ENCODE results near the gene SRSF10.
A peak's percentile ranks its signal among the peaks of the same experiment; 100 is the strongest.

SRSF10 gene

DNA sequence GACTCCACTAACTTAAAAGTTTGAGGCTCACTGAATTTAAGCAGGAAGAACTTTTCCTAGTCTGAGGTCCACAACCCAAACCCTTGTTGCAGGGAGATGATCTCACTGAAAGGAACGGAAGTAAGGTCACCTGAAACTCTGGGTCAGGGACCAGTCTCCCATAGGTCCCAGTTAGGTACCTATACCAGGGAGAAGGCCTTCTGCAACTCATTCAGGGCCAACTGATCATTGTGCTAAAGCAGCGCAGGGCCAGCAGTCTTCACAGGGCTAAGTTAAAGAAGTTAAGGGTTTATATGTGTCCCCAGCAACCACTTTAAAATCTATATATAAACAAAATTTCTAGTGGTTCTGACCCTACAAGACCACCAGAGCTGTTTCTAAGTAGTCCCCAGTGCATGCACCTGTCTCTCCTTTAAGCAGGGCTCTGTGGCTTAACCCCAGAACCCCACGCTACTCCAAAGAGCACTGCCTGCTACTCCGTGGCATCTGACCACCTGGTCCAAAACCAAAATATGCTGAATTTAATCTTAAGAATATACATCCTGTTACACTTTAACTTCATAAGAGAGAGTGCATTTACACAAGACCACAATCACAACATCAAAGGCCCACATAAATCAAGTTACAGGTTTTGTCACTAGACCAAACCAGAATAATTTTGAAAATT is 2.8 kb downstream of the SRSF10 start:
- H3K79me2 ChIP-seq = peaks cover 23% of the 10 kb centered on the region
- peak overlapping the region; percentile 19 for H3K4me2 ChIP-seq (ENCODE audit: low read length)
- no peaks in the 10 kb centered on the region for H3K36me3 ChIP-seq (ENCODE audit: control insufficient read depth, insufficient read depth, low read length)
- no peak overlapping the region for H2AFZ ChIP-seq
- TF ChIP-seq, protein P1, sequence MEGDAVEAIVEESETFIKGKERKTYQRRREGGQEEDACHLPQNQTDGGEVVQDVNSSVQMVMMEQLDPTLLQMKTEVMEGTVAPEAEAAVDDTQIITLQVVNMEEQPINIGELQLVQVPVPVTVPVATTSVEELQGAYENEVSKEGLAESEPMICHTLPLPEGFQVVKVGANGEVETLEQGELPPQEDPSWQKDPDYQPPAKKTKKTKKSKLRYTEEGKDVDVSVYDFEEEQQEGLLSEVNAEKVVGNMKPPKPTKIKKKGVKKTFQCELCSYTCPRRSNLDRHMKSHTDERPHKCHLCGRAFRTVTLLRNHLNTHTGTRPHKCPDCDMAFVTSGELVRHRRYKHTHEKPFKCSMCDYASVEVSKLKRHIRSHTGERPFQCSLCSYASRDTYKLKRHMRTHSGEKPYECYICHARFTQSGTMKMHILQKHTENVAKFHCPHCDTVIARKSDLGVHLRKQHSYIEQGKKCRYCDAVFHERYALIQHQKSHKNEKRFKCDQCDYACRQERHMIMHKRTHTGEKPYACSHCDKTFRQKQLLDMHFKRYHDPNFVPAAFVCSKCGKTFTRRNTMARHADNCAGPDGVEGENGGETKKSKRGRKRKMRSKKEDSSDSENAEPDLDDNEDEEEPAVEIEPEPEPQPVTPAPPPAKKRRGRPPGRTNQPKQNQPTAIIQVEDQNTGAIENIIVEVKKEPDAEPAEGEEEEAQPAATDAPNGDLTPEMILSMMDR (IDR thresholded peaks at IDR 0.05) = no peak
- no peak overlapping the region for H3K9ac ChIP-seq
- no peaks in the 10 kb centered on the region for H3K9me3 ChIP-seq (ENCODE audit: control insufficient read depth, low read length)
- no peak overlapping the region for H3K4me3 ChIP-seq (ENCODE audit: low read depth, low read length)
- peaks cover 3% of the 10 kb centered on the region for H3K4me1 ChIP-seq
- H3K27me3 ChIP-seq (ENCODE audit: control insufficient read depth, insufficient read depth, low read length) = no peaks in the 10 kb centered on the region
- no peak overlapping the region for H3K27ac ChIP-seq

DNA sequence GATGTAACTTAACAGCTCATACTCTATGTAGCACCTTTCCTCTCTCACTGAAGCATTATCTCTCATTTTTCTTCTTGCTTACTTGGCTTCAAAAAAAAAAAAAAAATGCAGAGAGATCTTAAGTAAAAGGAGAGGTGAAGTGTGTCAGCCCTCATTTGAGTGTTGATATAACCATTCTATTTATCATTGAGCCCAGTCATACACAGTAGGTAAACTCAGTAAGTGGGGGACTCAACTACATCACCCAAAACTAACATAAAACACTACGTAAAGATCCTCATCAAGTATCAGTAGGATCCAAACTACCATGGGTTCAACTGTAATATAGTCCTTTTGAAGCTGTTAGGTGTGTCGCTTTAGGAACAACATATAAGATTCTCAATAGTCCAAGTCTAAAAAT is 12.3 kb downstream of the SRSF10 start:
- Histone ChIP-seq H3K4me3 (ENCODE audit: low read depth, low read length) (no peak overlapping the region), H3K4me2 (ENCODE audit: low read length) (no peak overlapping the region), H3K27me3 (ENCODE audit: control insufficient read depth, insufficient read depth, low read length) (no peaks in the 10 kb centered on the region), H3K27ac (no peak overlapping the region), H2AFZ (no peak overlapping the region), H3K36me3 (ENCODE audit: control insufficient read depth, insufficient read depth, low read length) (no peaks in the 10 kb centered on the region), H3K4me1 (no peaks in the 10 kb centered on the region), H3K79me2 (no peaks in the 10 kb centered on the region), H3K9me3 (ENCODE audit: control insufficient read depth, low read length) (no peaks in the 10 kb centered on the region), H3K9ac (no peak overlapping the region)
- TF ChIP-seq, protein P1 (IDR thresholded peaks at IDR 0.05) = no peak

DNA sequence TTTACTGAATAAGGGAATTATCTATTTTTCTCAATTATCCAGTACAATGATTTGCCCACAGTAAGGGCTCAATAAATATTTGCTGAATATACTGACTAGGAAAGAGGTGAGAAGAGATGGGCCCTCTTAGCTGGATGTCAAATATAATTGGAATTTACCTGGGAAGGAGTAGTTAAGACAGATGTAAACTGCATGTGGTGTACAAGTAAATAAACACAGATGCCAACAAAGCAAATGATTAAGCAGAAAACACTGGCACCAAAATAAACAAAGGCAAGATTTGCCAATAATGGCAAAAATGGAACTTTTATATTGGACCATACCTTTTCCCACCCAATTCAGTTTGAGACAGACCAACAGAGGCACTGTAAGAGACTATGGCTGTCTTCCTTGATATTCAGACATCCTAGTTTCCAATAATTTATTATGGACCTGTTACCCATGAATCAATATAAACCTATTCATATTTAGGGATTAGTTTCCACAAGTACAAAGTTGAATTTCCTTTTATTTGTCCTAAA is 13.1 kb downstream of the SRSF10 start:
- TF ChIP-seq, protein P1 (IDR thresholded peaks at IDR 0.05) = no peak
- H3K9me3 ChIP-seq (ENCODE audit: control insufficient read depth, low read length) = no peaks in the 10 kb centered on the region
- no peaks in the 10 kb centered on the region for H3K4me1 ChIP-seq
- H3K36me3 ChIP-seq (ENCODE audit: control insufficient read depth, insufficient read depth, low read length) = no peaks in the 10 kb centered on the region
- no peak overlapping the region for H2AFZ ChIP-seq
- no peak overlapping the region for H3K27ac ChIP-seq
- H3K27me3 ChIP-seq (ENCODE audit: control insufficient read depth, insufficient read depth, low read length) = no peaks in the 10 kb centered on the region
- H3K79me2 ChIP-seq = no peaks in the 10 kb centered on the region
- no peak overlapping the region for H3K9ac ChIP-seq
- H3K4me3 ChIP-seq (ENCODE audit: low read depth, low read length) = no peak overlapping the region
- H3K4me2 ChIP-seq (ENCODE audit: low read length) = no peak overlapping the region

DNA sequence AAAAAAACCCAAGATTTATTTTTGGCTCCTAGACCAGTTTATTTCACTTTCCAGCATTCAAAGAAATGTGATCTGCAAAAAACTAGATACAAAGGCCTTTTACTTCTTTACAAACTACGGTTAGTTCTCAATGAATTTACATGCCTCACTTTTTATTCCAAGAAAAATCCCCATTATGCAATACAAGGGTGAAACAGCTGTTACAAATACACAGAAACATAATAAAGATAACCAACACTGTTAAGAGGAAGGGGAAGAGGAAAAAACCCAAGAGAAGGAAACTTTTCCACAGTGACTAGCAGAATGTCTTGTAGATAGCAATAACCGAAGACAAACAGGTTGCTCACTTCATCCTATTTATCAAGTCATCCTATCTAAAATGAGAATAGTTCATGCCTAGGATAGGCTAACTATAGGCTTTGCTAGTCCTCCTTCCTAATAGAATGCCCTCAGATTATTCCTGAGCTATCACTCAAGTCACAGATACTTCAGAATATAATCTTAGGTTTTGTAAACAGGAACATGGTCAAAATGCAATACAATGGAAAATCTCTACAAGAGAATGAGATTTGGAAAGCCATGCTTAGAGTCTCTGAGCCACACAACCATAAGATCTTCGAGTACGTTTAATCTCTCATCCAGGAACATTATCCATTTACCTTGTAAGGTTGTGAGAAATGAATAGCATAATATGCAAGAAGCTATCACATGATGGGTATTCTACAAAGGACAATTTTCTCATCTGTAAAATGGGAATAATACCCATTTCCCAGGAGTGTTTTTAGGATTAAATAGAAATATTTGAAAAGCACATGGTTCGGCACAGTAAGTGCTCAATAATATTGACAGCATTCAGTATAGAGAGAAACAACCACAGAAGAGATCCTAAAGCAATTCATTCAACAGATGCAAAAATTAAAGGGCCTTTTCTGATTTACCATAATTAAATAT is 15.1 kb downstream of the SRSF10 start:
- Histone ChIP-seq H2AFZ (no peak overlapping the region), H3K36me3 (ENCODE audit: control insufficient read depth, insufficient read depth, low read length) (no peaks in the 10 kb centered on the region), H3K4me3 (ENCODE audit: low read depth, low read length) (no peak overlapping the region), H3K9me3 (ENCODE audit: control insufficient read depth, low read length) (no peaks in the 10 kb centered on the region), H3K4me2 (ENCODE audit: low read length) (no peak overlapping the region), H3K27ac (no peak overlapping the region), H3K79me2 (no peaks in the 10 kb centered on the region), H3K4me1 (no peaks in the 10 kb centered on the region), H3K27me3 (ENCODE audit: control insufficient read depth, insufficient read depth, low read length) (no peaks in the 10 kb centered on the region), H3K9ac (no peak overlapping the region)
- TF ChIP-seq, protein P1 (IDR thresholded peaks at IDR 0.05) = no peak
